ENCODE data around the gene ZNF319. TPM values are rescaled to one million over a fixed set of nuclear protein-coding genes. Genes with fewer than 3 reads are reported as not detected.

Gene ZNF319
- total and polyA plus RNA-seq, 2 experiments from 2014 or later: 1.7 to 10.0 TPM

- H3K36me3 Mint-ChIP-seq (ENCODE audit: low read depth): peaks cover 26% of the 10 kb centered on the region
- peaks cover 14% of the 10 kb centered on the region for H3K27me3 Mint-ChIP-seq (ENCODE audit: insufficient read depth, low read depth, poor library complexity)
- 0 out of 2 replicates have a peak, but pooled peaks cover 2% of the 10 kb centered on the region for H3F3A ChIP-seq (replicated peaks; ENCODE audit: low read depth)
- DNase-seq (ENCODE audit: low spot score): no peak
- H3K9me3 Mint-ChIP-seq: no peaks in the 10 kb centered on the region; the same call in 2 of the 3 replicates
- H3K36me3 ChIP-seq (ENCODE audit: insufficient read depth): no peaks in the 10 kb centered on the region; the same call in 1 of the 2 replicates
- H3K4me3 Mint-ChIP-seq: no peak overlapping the region
- no peak overlapping the region for H3K27ac Mint-ChIP-seq
- no peak overlapping the region for H2AFZ ChIP-seq
- no peaks in the 10 kb centered on the region; the same call in 1 of the 2 replicates for H4K20me1 ChIP-seq (replicated peaks; ENCODE audit: insufficient read depth)
- no peak overlapping the region for H3K4me3 ChIP-seq
- H3K9me2 ChIP-seq (ENCODE audit: insufficient read depth): no peaks in the 10 kb centered on the region
- no peak overlapping the region for H3K4me2 ChIP-seq
- H3K27me3 ChIP-seq (ENCODE audit: insufficient read depth): no peaks in the 10 kb centered on the region
- ATAC-seq: no peak
- peaks cover 14% of the 10 kb centered on the region for H3K4me1 Mint-ChIP-seq
- peaks cover 15% of the 10 kb centered on the region for H3K4me1 ChIP-seq (ENCODE audit: insufficient read depth)
- H3K27ac ChIP-seq (ENCODE audit: low read depth): no peak overlapping the region
- no peak for TF ChIP-seq STAT1 (IDR thresholded peaks at IDR 0.05; ENCODE audit: unreplicated experiment)
- H3K79me2 ChIP-seq (replicated peaks; ENCODE audit: insufficient read depth): no peaks in the 10 kb centered on the region
Observed at GRCh38 chr16:58044266-58045019, 44.0 kb upstream of the ZNF319 start.

GRCh38 chr16:58043571-58044155, 43.2 kb upstream of the ZNF319 start:
- no peak overlapping the region for H3K27ac Mint-ChIP-seq
- peaks cover 10% of the 10 kb centered on the region for H3K27me3 Mint-ChIP-seq (ENCODE audit: insufficient read depth, low read depth, poor library complexity)
- no peaks in the 10 kb centered on the region; the same call in 2 of the 3 replicates for H3K9me3 Mint-ChIP-seq
- H3K4me1 ChIP-seq (ENCODE audit: insufficient read depth): peaks cover 15% of the 10 kb centered on the region
- H3K36me3 ChIP-seq (ENCODE audit: insufficient read depth): no peaks in the 10 kb centered on the region; the same call in 1 of the 2 replicates
- no peak overlapping the region for H2AFZ ChIP-seq
- H3K4me3 Mint-ChIP-seq: no peak overlapping the region
- H3K4me2 ChIP-seq: no peak overlapping the region
- no peaks in the 10 kb centered on the region for H3K27me3 ChIP-seq (ENCODE audit: insufficient read depth)
- ATAC-seq: no peak
- H3F3A ChIP-seq (replicated peaks; ENCODE audit: low read depth): 0 out of 2 replicates have a peak, but pooled peaks cover 2% of the 10 kb centered on the region
- H3K4me3 ChIP-seq: no peak overlapping the region
- no peaks in the 10 kb centered on the region for H3K79me2 ChIP-seq (replicated peaks; ENCODE audit: insufficient read depth)
- peaks cover 10% of the 10 kb centered on the region for H3K4me1 Mint-ChIP-seq
- DNase-seq (ENCODE audit: low spot score): no peak
- no peaks in the 10 kb centered on the region for H3K9me2 ChIP-seq (ENCODE audit: insufficient read depth)
- H3K36me3 Mint-ChIP-seq (ENCODE audit: low read depth): peaks cover 33% of the 10 kb centered on the region
- H3K27ac ChIP-seq (ENCODE audit: low read depth): no peak overlapping the region
- no peaks in the 10 kb centered on the region; the same call in 1 of the 2 replicates for H4K20me1 ChIP-seq (replicated peaks; ENCODE audit: insufficient read depth)
- no peak for TF ChIP-seq REST (IDR thresholded peaks at IDR 0.05; ENCODE audit: unreplicated experiment)
- TF ChIP-seq EZH2 (IDR thresholded peaks at IDR 0.05; ENCODE audit: low read depth, unreplicated experiment): no peak
- TF ChIP-seq ZNF331 (CRISPR knock-in tag; IDR thresholded peaks at IDR 0.05; ENCODE audit: low read depth): no peak
- no peak for TF ChIP-seq ZNF114 (CRISPR knock-in tag; IDR thresholded peaks at IDR 0.05)
- no peak for TF ChIP-seq ETS1 (IDR thresholded peaks at IDR 0.05)
- TF ChIP-seq STAT1 (IDR thresholded peaks at IDR 0.05; ENCODE audit: unreplicated experiment): no peak
- no peak for TF ChIP-seq EZH2phosphoT487 (IDR thresholded peaks at IDR 0.05; ENCODE audit: unreplicated experiment)
- TF ChIP-seq CTCF (conservative IDR thresholded peaks at IDR 0.05; ENCODE audit: low read depth in 2 of 2): no peak
- TF ChIP-seq CREB1 (CRISPR knock-in tag; IDR thresholded peaks at IDR 0.05; ENCODE audit: low read depth): no peak
- no peak for TF ChIP-seq NANOG (IDR thresholded peaks at IDR 0.05; ENCODE audit: borderline replicate concordance)
- no peak for TF ChIP-seq JUNB (IDR thresholded peaks at IDR 0.05; ENCODE audit: unreplicated experiment)
